HG02884 (cell line): ENCODE measurements around the gene UBA1.

Source experiments
- ATAC-seq: cut with Tn5 transposase; IDR thresholded peaks from one replicate; pipeline ENCODE4 v1.9.1; 2021; ENCODE audit warnings: mild to moderate bottlenecking, moderate library complexity; ENCODE audit not compliant: unreplicated experiment

Gene UBA1

GRCh38 chrX:47210661-47211425 is 17.2 kb downstream of the UBA1 start:
- no peak for ATAC-seq

GRCh38 chrX:47212381-47213293 is 19.0 kb downstream of the UBA1 start:
- ATAC-seq: no peak

GRCh38 chrX:47214435-47215077 is 20.9 kb downstream of the UBA1 start:
- ATAC-seq: no peak

- no peak for ATAC-seq
Observed at GRCh38 chrX:47215291-47215900, 21.8 kb downstream of the UBA1 start.

- ATAC-seq: no peak
Observed at GRCh38 chrX:47216393-47216925, 22.8 kb downstream of the UBA1 start.

- no peak for ATAC-seq
Observed at GRCh38 chrX:47217121-47217851, 23.7 kb downstream of the UBA1 start.

- peak; percentile 86 for ATAC-seq
Observed at GRCh38 chrX:47217852-47218279, 24.2 kb downstream of the UBA1 start.

GRCh38 chrX:47218280-47218919 is 24.8 kb downstream of the UBA1 start, which contains the start of gene CDK16:
Gene CDK16, plus strand, starts transcription at chrX:47218681. Its CDS starts 4,877 bp downstream, at chrX:47223558.
- ATAC-seq: peak; percentile 34

GRCh38 chrX:47218920-47219815 is 25.5 kb downstream of the UBA1 start:
- no peak for ATAC-seq

GRCh38 chrX:47221756-47222155 is 28.1 kb downstream of the UBA1 start:
- ATAC-seq: no peak

- no peak for ATAC-seq
Observed at GRCh38 chrX:47222751-47223350, 29.2 kb downstream of the UBA1 start.

- no peak for ATAC-seq
Observed at GRCh38 chrX:47223476-47224250, 30.0 kb downstream of the UBA1 start.

GRCh38 chrX:47224266-47224895 is 30.8 kb downstream of the UBA1 start:
- no peak for ATAC-seq

- ATAC-seq: no peak
Observed at GRCh38 chrX:47224896-47225290, 31.3 kb downstream of the UBA1 start.

GRCh38 chrX:47226071-47226470 is 32.4 kb downstream of the UBA1 start:
- no peak for ATAC-seq

- ATAC-seq: no peak
Observed at GRCh38 chrX:47226531-47227333, 33.1 kb downstream of the UBA1 start.
